Parathyroid adenoma (tissue), 2 donors: ENCODE results near the gene ST3GAL3.

Source experiments
- H2AFZ ChIP-seq: fragments of 300-600 bp; sonication (generic); one replicate; pipeline ENCODE4 v1.7.0; 2017; ENCODE audit warnings: antibody characterized with exemption, mild to moderate bottlenecking
- H3K27ac ChIP-seq: fragments of 300-600 bp; sonication (generic); one replicate; pipeline ENCODE4 v1.7.0; 2017
- H3K27me3 ChIP-seq: fragments of 300-600 bp; sonication (generic); one replicate; pipeline ENCODE4 v1.7.0; 2017; ENCODE audit warnings: low read length; ENCODE audit not compliant: control insufficient read depth, insufficient read depth
- H3K36me3 ChIP-seq: fragments of 300-600 bp; sonication (generic); one replicate; pipeline ENCODE4 v1.7.0; 2017; ENCODE audit warnings: low read length; ENCODE audit not compliant: control insufficient read depth, insufficient read depth
- H3K4me1 ChIP-seq: fragments of 300-600 bp; sonication (generic); one replicate; pipeline ENCODE4 v1.7.0; 2017; ENCODE audit warnings: control low read depth
- H3K4me2 ChIP-seq: fragments of 300-600 bp; sonication (generic); one replicate; pipeline ENCODE4 v1.7.0; 2017; ENCODE audit warnings: low read length
- H3K4me3 ChIP-seq: fragments of 300-600 bp; sonication (generic); one replicate; pipeline ENCODE4 v1.7.0; 2017; ENCODE audit warnings: low read depth, low read length
- H3K79me2 ChIP-seq: fragments of 300-600 bp; sonication (generic); one replicate; pipeline ENCODE4 v1.7.0; 2017; ENCODE audit warnings: control low read depth
- H3K9ac ChIP-seq: fragments of 300-600 bp; sonication (generic); one replicate; pipeline ENCODE4 v1.7.0; 2017; ENCODE audit warnings: mild to moderate bottlenecking
- H3K9me3 ChIP-seq: fragments of 300-600 bp; sonication (generic); one replicate; pipeline ENCODE4 v1.7.0; 2017; ENCODE audit warnings: low read length; ENCODE audit not compliant: control insufficient read depth
- TF ChIP-seq, protein P1 (sequence below): fragments of 300-600 bp; sonication (generic); IDR thresholded peaks from one replicate; pipeline ENCODE4 v1.7.0; 2017; ENCODE audit warnings: antibody characterized with exemption, mild to moderate bottlenecking
- donor health status: primary hyperparathyroidism.

Gene ST3GAL3

DNA sequence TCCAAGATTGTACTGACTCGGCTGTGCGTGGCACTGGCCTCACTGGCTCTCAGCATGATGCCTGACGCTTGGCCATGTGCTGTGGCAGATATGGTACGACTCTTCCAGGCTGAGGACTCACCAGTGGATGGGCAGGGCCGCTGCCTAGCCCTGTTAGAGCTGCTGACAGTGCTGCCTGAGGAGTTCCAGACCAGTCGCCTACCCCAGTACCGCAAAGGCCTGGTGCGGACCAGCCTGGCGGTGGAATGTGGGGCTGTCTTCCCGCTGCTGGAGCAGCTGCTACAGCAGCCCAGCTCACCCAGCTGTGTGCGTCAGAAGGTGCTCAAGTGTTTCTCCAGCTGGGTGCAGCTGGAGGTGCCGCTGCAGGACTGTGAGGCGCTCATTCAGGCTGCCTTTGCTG is 242.3 kb downstream of the ST3GAL3 start:
- TF ChIP-seq, protein P1, sequence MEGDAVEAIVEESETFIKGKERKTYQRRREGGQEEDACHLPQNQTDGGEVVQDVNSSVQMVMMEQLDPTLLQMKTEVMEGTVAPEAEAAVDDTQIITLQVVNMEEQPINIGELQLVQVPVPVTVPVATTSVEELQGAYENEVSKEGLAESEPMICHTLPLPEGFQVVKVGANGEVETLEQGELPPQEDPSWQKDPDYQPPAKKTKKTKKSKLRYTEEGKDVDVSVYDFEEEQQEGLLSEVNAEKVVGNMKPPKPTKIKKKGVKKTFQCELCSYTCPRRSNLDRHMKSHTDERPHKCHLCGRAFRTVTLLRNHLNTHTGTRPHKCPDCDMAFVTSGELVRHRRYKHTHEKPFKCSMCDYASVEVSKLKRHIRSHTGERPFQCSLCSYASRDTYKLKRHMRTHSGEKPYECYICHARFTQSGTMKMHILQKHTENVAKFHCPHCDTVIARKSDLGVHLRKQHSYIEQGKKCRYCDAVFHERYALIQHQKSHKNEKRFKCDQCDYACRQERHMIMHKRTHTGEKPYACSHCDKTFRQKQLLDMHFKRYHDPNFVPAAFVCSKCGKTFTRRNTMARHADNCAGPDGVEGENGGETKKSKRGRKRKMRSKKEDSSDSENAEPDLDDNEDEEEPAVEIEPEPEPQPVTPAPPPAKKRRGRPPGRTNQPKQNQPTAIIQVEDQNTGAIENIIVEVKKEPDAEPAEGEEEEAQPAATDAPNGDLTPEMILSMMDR, result no peak
- H3K79me2 ChIP-seq, result peaks cover 8% of the 10 kb centered on the region
- no peak overlapping the region for H3K27ac ChIP-seq
- H3K9me3 ChIP-seq, result no peaks in the 10 kb centered on the region
- no peak overlapping the region for H2AFZ ChIP-seq
- no peak overlapping the region for H3K4me3 ChIP-seq
- no peaks in the 10 kb centered on the region for H3K27me3 ChIP-seq
- peaks cover 11% of the 10 kb centered on the region for H3K4me1 ChIP-seq
- H3K9ac ChIP-seq, result no peak overlapping the region
- H3K36me3 ChIP-seq, result no peaks in the 10 kb centered on the region
- no peak overlapping the region for H3K4me2 ChIP-seq

DNA sequence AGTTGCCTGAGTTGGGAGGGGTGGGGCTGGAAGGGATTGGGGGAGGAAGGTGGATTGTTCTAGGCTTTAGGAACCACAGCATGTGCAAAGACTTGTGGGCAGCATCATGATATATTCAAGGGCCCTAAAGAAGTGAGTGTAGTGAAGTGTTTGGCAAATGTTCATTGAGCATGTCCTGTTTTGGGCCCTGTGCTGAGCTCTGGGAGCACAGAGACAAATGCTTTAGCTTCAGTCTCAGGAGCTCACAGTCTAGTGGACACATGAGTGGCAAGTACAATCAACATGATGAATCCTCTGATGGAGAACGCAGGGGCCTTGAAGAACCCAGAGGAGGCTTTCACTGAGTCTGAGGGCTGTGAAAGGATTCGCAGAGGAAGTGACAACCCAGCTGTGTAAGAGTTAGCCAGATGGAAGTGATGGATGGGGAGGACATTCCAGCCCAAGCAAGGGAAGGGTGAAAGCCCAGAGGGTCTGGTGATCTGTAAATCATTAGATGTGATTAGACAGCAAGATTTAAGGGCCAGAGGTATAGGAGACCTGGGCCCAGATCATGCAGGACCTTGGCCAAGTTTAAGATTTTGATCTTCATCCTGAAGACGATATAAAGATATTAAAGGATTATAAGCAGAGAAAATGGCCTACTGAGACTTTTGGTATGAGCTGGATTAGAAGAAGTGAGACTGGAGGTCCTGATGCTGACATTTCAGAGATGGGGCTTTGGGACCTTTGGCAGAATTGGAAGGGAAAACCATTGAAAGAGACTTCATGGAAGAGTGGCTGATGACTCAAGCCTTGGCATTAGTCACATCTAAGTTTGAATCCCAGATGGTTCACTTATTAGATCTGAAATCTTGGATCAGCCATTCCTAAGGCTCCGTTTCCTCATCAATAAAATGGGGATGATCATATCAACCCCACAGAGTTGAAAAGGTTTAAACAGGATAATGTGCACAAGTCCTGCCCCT is 244.0 kb downstream of the ST3GAL3 start:
- no peaks in the 10 kb centered on the region for H3K9me3 ChIP-seq
- H3K36me3 ChIP-seq, result no peaks in the 10 kb centered on the region
- no peak overlapping the region for H2AFZ ChIP-seq
- H3K79me2 ChIP-seq, result peaks cover 8% of the 10 kb centered on the region
- H3K4me2 ChIP-seq, result no peak overlapping the region
- TF ChIP-seq, protein P1, result no peak
- no peaks in the 10 kb centered on the region for H3K27me3 ChIP-seq
- H3K4me3 ChIP-seq, result no peak overlapping the region
- H3K27ac ChIP-seq, result no peak overlapping the region
- H3K4me1 ChIP-seq, result peaks cover 8% of the 10 kb centered on the region
- H3K9ac ChIP-seq, result no peak overlapping the region

DNA sequence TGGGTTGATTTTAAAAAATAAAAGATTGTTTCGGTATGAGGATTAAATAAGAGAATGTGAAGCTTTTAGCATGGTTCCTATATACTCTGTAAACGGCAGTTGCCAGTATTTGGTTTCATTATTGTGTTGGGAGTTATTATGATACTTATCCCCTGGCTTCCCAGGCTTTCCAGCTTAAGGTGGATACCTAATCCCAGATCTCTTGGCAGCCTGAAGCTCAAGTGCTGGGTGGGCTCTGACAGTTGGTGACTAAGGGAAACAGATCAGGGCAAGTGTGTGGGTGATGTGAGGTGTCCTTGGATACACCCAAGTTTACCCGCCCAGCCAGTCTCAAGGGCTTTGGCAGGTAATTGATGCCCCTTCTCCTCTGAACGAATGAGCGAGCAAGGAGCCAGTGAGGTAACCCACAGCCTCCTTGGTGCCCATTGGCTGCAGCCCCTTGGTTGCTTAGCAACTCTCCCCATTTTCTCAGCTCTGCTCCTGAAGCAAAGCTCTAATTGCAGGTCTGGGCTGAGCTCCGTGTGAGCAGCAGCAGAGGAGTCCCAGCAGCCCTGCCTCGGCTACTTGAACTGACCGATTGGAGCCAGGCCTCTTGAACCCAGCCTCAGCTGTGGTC is 245.5 kb downstream of the ST3GAL3 start:
- Histone ChIP-seq H3K4me3 (peak overlapping the region; percentile 0), H3K79me2 (peaks cover 2% of the 10 kb centered on the region), H3K4me2 (peak overlapping the region; percentile 51), H3K27ac (peak overlapping the region; percentile 60), H3K4me1 (peaks cover 8% of the 10 kb centered on the region), H3K36me3 (no peaks in the 10 kb centered on the region), H3K9ac (no peak overlapping the region), H3K9me3 (no peaks in the 10 kb centered on the region), H2AFZ (no peak overlapping the region), H3K27me3 (no peaks in the 10 kb centered on the region)
- TF ChIP-seq, protein P1, result no peak

DNA sequence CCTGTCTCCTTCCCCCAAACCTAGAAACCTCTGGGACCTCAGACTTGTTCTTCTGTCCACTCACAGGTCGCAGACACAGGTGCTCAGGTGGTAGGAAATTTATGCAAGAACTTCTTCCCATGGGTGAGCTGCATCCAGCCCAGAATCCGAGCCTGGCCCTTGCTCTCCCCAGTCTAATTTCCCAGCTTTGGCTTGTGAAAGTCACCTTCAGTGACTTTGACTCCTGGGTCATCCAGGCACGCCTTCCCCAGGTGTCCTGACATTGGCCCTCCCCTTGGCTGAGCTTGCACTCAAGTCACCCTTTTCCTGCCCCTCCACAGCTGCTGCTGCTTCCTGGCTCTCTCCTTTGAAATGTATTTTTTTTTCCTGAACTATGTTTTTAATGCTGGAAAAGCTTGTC is 246.0 kb downstream of the ST3GAL3 start:
- H3K27ac ChIP-seq, result peak overlapping the region; percentile 60
- H3K79me2 ChIP-seq, result no peaks in the 10 kb centered on the region
- H3K9me3 ChIP-seq, result no peaks in the 10 kb centered on the region
- peak overlapping the region; percentile 51 for H3K4me2 ChIP-seq
- TF ChIP-seq, protein P1, result no peak
- no peak overlapping the region for H3K9ac ChIP-seq
- H3K4me1 ChIP-seq, result peaks cover 5% of the 10 kb centered on the region
- no peaks in the 10 kb centered on the region for H3K27me3 ChIP-seq
- H2AFZ ChIP-seq, result no peak overlapping the region
- H3K4me3 ChIP-seq, result peak overlapping the region; percentile 0
- no peaks in the 10 kb centered on the region for H3K36me3 ChIP-seq
